Caco-2 (cell line): ENCODE data around the gene LTF. TPM values are rescaled to one million over a fixed set of nuclear protein-coding genes. Genes with fewer than 3 reads are reported as not detected.
"Not testable (repeated sequence)": the region's sequence is repeated elsewhere in the genome, so short reads cannot be mapped to it uniquely, and the experiment has no call there.

Source experiments
- BruUV-seq: library from RNA; stranded (reverse); fragments of 400-500 nt; replicated peaks from 2 replicates; lab custom pipeline; 2021; lab: Mats Ljungman, UMichigan
- CTCF ChIA-PET: fragments of 300-600 bp; sonication (Branson Sonifier 250); formaldehyde crosslinking; loops from one replicate; lab custom pipeline; 2022; ENCODE audit warnings: antibody characterized with exemption; lab: Charles Lee
- POLR2A ChIA-PET: fragments of 300-600 bp; sonication (Branson Sonifier 250); formaldehyde crosslinking; loops from one replicate; lab custom pipeline; 2022; ENCODE audit warnings: antibody characterized with exemption; lab: Charles Lee
- DNase-seq, 2 experiments: peaks; one replicate each; pipeline versions ENCODE4 v3.0.0 to v3.0.0-alpha.2; 2020 to 2022
- H3K27me3 ChIP-seq: replicated peaks from 2 replicates; pipeline ENCODE4 v1.6.0; 2011; ENCODE audit warnings: low read length; ENCODE audit not compliant: control insufficient read depth, insufficient read depth
- H3K36me3 ChIP-seq: 2 replicates; pipeline ENCODE4 v1.5.1; 2011; ENCODE audit warnings: low read length; ENCODE audit not compliant: control insufficient read depth, insufficient read depth
- H3K4me1 ChIP-seq: fragments of 250-450 bp; sonication (Bioruptor Pico); 2 replicates; pipeline ENCODE4 v1.5.1; 2020; ENCODE audit warnings: mild to moderate bottlenecking
- H3K4me3 ChIP-seq: 2 replicates; pipeline ENCODE4 v1.5.1; 2011; ENCODE audit warnings: low read depth, mild to moderate bottlenecking, control low read depth, low read length
- H3K9me3 ChIP-seq: fragments of 250-450 bp; sonication (Bioruptor Pico); 2 replicates; pipeline ENCODE4 v1.5.1; 2020; ENCODE audit warnings: mild to moderate bottlenecking, moderate library complexity
- H3K27ac Mint-ChIP-seq: one replicate; pipeline ENCODE4 v1.8.0; 2022; ENCODE audit warnings: mixed read lengths; ENCODE audit not compliant: unreplicated experiment
- H3K27me3 Mint-ChIP-seq: one replicate; pipeline ENCODE4 v1.8.0; 2022; ENCODE audit warnings: mixed read lengths; ENCODE audit not compliant: insufficient read depth, unreplicated experiment
- H3K36me3 Mint-ChIP-seq: one replicate; pipeline ENCODE4 v1.8.0; 2022; ENCODE audit warnings: mild to moderate bottlenecking, mixed read lengths; ENCODE audit not compliant: insufficient read depth, unreplicated experiment
- H3K4me1 Mint-ChIP-seq: one replicate; pipeline ENCODE4 v1.8.0; 2022; ENCODE audit warnings: low read depth, mixed read lengths; ENCODE audit not compliant: unreplicated experiment
- H3K4me3 Mint-ChIP-seq: one replicate; pipeline ENCODE4 v1.8.0; 2022; ENCODE audit warnings: mild to moderate bottlenecking, moderate library complexity, mixed read lengths; ENCODE audit not compliant: unreplicated experiment
- H3K9me3 Mint-ChIP-seq: one replicate; pipeline ENCODE4 v1.8.0; 2022; ENCODE audit warnings: mixed read lengths; ENCODE audit not compliant: unreplicated experiment
- intact Hi-C: fragments of 100-400 bp; cut with micrococcal nuclease; formaldehyde crosslinking; loops from one replicate; pipeline ENCODE4 v1.10.0; 2022; ENCODE audit not compliant: unreplicated experiment
- total RNA-seq: library from RNA; stranded (reverse); gene quantifications from 2 replicates; pipeline ENCODE4 v1.2.3, GENCODE V29; 2022
- TF ChIP-seq, protein P1 (sequence below), 2 experiments: fragments of 200-600 bp in 1 of 2; IDR thresholded peaks; 1 replicate in 1 of 2; 2 replicates in 1 of 2; pipeline versions ENCODE4 v1.5.1 to v1.8.0; 2011 to 2022; ENCODE audit warnings: antibody characterized with exemption in 1 of 2, control low read depth in 1 of 2, inconsistent platforms in 1 of 2, low read depth in 1 of 2, low read length in 1 of 2, mild to moderate bottlenecking in 1 of 2, moderate library complexity in 1 of 2; ENCODE audit not compliant: insufficient read depth in 1 of 2, severe bottlenecking in 1 of 2, unreplicated experiment in 1 of 2

LTF gene
- total RNA-seq, 1 experiment from 2014 or later = not detected

DNA sequence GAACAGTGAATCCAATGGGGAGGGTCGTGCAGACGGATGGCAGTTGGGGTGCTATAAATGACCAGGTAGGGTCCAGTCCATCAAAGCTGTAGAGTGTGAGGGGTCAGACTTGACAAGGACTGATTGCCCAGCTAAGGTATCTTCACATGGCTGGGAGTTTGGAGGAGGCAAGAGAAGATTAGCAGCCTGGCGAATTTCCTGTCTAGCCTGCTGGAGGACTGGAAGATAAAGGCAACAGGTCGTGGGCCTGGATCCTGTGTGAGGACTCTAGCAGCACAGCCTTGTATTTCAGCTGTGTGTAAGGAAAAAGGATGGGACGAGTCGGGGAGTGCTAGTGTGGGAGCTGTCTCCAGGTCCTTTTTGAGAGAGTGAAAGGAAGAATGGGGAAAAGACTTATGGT lies 75.4 kb downstream of the LTF start:
- Mint-ChIP-seq H3K4me3 (no peak overlapping the region), H3K4me1 (peaks cover 17% of the 10 kb centered on the region), H3K27ac (no peak overlapping the region), H3K9me3 (peaks cover 6% of the 10 kb centered on the region), H3K36me3 (peaks cover 5% of the 10 kb centered on the region), H3K27me3 (no peaks in the 10 kb centered on the region)
- no TSS peak for BruUV-seq
- no peaks in the 10 kb centered on the region for H3K9me3 ChIP-seq
- H3K27me3 ChIP-seq = no peaks in the 10 kb centered on the region
- TF ChIP-seq, protein P1, sequence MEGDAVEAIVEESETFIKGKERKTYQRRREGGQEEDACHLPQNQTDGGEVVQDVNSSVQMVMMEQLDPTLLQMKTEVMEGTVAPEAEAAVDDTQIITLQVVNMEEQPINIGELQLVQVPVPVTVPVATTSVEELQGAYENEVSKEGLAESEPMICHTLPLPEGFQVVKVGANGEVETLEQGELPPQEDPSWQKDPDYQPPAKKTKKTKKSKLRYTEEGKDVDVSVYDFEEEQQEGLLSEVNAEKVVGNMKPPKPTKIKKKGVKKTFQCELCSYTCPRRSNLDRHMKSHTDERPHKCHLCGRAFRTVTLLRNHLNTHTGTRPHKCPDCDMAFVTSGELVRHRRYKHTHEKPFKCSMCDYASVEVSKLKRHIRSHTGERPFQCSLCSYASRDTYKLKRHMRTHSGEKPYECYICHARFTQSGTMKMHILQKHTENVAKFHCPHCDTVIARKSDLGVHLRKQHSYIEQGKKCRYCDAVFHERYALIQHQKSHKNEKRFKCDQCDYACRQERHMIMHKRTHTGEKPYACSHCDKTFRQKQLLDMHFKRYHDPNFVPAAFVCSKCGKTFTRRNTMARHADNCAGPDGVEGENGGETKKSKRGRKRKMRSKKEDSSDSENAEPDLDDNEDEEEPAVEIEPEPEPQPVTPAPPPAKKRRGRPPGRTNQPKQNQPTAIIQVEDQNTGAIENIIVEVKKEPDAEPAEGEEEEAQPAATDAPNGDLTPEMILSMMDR (IDR thresholded peaks at IDR 0.05; ENCODE audit: insufficient read depth in 1 of 2, low read depth in 1 of 2, low read length in 1 of 2, severe bottlenecking in 1 of 2, unreplicated experiment in 1 of 2) = no peak
- H3K4me1 ChIP-seq = peaks cover 8% of the 10 kb centered on the region; the same call in 1 of the 2 replicates
- no peak overlapping the region for H3K4me3 ChIP-seq
- CTCF ChIA-PET = no interaction called here
- no peaks in the 10 kb centered on the region for H3K36me3 ChIP-seq
- POLR2A ChIA-PET = no interaction called here
- no peak for DNase-seq
- intact Hi-C loops = no loop called here

DNA sequence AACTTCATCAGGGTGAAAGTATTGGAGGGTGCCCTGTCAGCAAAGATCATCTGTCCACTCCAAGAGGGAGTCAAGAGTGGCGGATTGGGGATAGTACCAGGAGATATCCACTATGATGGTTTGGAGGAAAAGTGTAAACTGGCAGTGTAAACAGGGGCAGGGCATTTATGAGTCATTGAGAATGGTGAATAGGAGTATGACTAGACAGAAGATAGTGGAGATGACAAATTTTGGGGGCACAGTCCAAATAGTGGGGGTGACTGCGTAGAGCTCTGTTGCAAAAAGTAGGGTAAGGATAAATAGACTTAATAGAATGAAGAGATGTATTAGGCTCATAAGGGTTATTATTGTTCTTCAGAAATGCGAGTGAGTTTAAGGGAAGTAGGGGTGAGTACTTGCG lies 75.9 kb downstream of the LTF start:
- CTCF ChIA-PET, intact Hi-C loops, H3K27ac Mint-ChIP-seq, H3K4me3 Mint-ChIP-seq, BruUV-seq, POLR2A ChIA-PET, H3K4me1 ChIP-seq, H3K27me3 Mint-ChIP-seq, H3K36me3 ChIP-seq, H3K9me3 ChIP-seq, H3K9me3 Mint-ChIP-seq, H3K27me3 ChIP-seq, H3K4me3 ChIP-seq, DNase-seq, H3K36me3 Mint-ChIP-seq: not testable (repeated sequence)
- peaks cover 16% of the 10 kb centered on the region for H3K4me1 Mint-ChIP-seq

DNA sequence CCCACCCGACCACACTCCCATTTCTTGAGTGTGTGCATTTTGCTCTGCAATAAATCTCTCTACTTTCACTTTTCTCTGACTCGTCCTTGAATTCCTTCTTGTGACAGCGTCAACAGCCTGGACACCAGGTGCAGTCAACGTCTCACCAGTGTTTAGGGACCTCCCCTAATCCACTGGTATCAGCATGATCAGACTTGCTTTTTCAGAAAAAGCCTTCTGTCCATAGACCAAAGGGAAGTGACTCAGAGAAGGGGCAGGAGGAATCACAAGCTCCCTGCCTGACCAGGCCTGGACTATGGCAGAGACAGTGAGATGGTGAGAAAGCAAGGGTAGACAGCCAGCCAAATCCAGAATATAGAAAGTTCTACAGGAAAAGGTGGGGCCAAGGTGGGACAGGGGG lies 78.5 kb downstream of the LTF start:
- H3K4me3 ChIP-seq = no peak overlapping the region
- H3K4me1 Mint-ChIP-seq = peaks cover 8% of the 10 kb centered on the region
- H3K27me3 Mint-ChIP-seq = no peaks in the 10 kb centered on the region
- intact Hi-C loops = no loop called here
- peaks cover 6% of the 10 kb centered on the region for H3K9me3 Mint-ChIP-seq
- H3K4me3 Mint-ChIP-seq = no peak overlapping the region
- no peaks in the 10 kb centered on the region for H3K27me3 ChIP-seq
- no peaks in the 10 kb centered on the region for H3K36me3 Mint-ChIP-seq
- CTCF ChIA-PET = no interaction called here
- no TSS peak for BruUV-seq
- H3K27ac Mint-ChIP-seq = no peak overlapping the region
- DNase-seq = peak; percentile 37 to 73
- H3K36me3 ChIP-seq = no peaks in the 10 kb centered on the region
- no peaks in the 10 kb centered on the region for H3K4me1 ChIP-seq
- POLR2A ChIA-PET = no interaction called here
- TF ChIP-seq, protein P1 (IDR thresholded peaks at IDR 0.05; ENCODE audit: insufficient read depth in 1 of 2, low read depth in 1 of 2, low read length in 1 of 2, severe bottlenecking in 1 of 2, unreplicated experiment in 1 of 2) = no peak
- no peaks in the 10 kb centered on the region for H3K9me3 ChIP-seq

Other genes starting within 250 kb of the LTF start
- gene CCR3, start 222.4 kb downstream of the LTF start, total RNA-seq = 0.64 and 0.65 TPM in 2 replicates
- gene CCR2, start 110.8 kb downstream of the LTF start, total RNA-seq = not detected in 2 replicates
- gene CCR5, start 94.0 kb downstream of the LTF start, total RNA-seq = not detected in 2 replicates
- 0.44 and 1.0 TPM in 2 replicates for gene CCRL2, start 57.6 kb downstream of the LTF start, total RNA-seq
- not detected in 2 replicates for gene RTP3, start 33.1 kb upstream of the LTF start, total RNA-seq
- gene LRRC2, start 101.4 kb upstream of the LTF start, total RNA-seq = 0.21 and 0.27 TPM in 2 replicates
- not detected in 2 replicates for gene FAM240A, start 147.6 kb upstream of the LTF start, total RNA-seq
- 11.2 and 15.2 TPM in 2 replicates for gene ALS2CL, start 228.8 kb upstream of the LTF start, total RNA-seq
- not detected in 2 replicates for gene TMIE, start 236.5 kb upstream of the LTF start, total RNA-seq